8988T (cell line): ENCODE data around the gene CEP83.
"Not testable (repeated sequence)": the region's sequence is repeated elsewhere in the genome, so short reads cannot be mapped to it uniquely, and the experiment has no call there.

Experiments used
- DNase-seq: peaks from one replicate; pipeline ENCODE4 v3.0.0; 2011

Gene CEP83

GRCh38 chr12:94433744-94434143 is 25.9 kb downstream of the CEP83 start:
- DNase-seq = no peak

- DNase-seq = no peak
These were observed 29.4 kb downstream of the CEP83 start for GRCh38 chr12:94430304-94430703.

- no peak for DNase-seq
These were observed 30.0 kb downstream of the CEP83 start for GRCh38 chr12:94429633-94430032.

- DNase-seq = no peak
These were observed 30.5 kb downstream of the CEP83 start for GRCh38 chr12:94429191-94429590.

- DNase-seq = no peak
These were observed 31.9 kb downstream of the CEP83 start for GRCh38 chr12:94427501-94428381.

GRCh38 chr12:94426049-94426448 is 33.6 kb downstream of the CEP83 start:
- DNase-seq = no peak

GRCh38 chr12:94424830-94425229 is 34.8 kb downstream of the CEP83 start:
- DNase-seq = not testable (repeated sequence)

GRCh38 chr12:94421868-94422740 is 37.6 kb downstream of the CEP83 start:
- no peak for DNase-seq

- no peak for DNase-seq
These were observed 41.1 kb downstream of the CEP83 start for GRCh38 chr12:94418517-94418916.

- DNase-seq = no peak
These were observed 43.1 kb downstream of the CEP83 start for GRCh38 chr12:94416613-94417012.

- DNase-seq = no peak
These were observed 44.6 kb downstream of the CEP83 start for GRCh38 chr12:94415066-94415465.

GRCh38 chr12:94405413-94406116 is 54.1 kb downstream of the CEP83 start:
- DNase-seq = no peak

- no peak for DNase-seq
These were observed 54.8 kb downstream of the CEP83 start for GRCh38 chr12:94404854-94405253.

- no peak for DNase-seq
These were observed 58.3 kb downstream of the CEP83 start for GRCh38 chr12:94401326-94401725.

- DNase-seq = not testable (repeated sequence)
These were observed 61.0 kb downstream of the CEP83 start for GRCh38 chr12:94398685-94399084.

- no peak for DNase-seq
These were observed 62.3 kb downstream of the CEP83 start for GRCh38 chr12:94397401-94397800.

- not testable (repeated sequence) for DNase-seq
These were observed 63.7 kb downstream of the CEP83 start for GRCh38 chr12:94396014-94396413.

GRCh38 chr12:94390130-94390485 is 69.6 kb downstream of the CEP83 start:
- DNase-seq = no peak

GRCh38 chr12:94389482-94390129 is 70.1 kb downstream of the CEP83 start:
- DNase-seq = not testable (repeated sequence)

GRCh38 chr12:94386422-94386821 is 73.2 kb downstream of the CEP83 start:
- DNase-seq = no peak

- no peak for DNase-seq
These were observed 75.6 kb downstream of the CEP83 start for GRCh38 chr12:94384030-94384429.

GRCh38 chr12:94380507-94380906 is 79.2 kb downstream of the CEP83 start:
- DNase-seq = no peak
